HepG2 (cell line): ENCODE measurements around the gene OR1I1. TPM values are rescaled to one million over a fixed set of nuclear protein-coding genes. Genes with fewer than 3 reads are reported as not detected.

Source experiments
- ARNTL ChIP-seq: sonication (generic); formaldehyde crosslinking; IDR thresholded peaks from 2 replicates; pipeline ENCODE4 v1.4.0; 2020; ENCODE audit warnings: mild to moderate bottlenecking, missing genetic modification reagents
- FOXA1 ChIP-seq, 2 experiments: fragments of 450-650 bp in 1 of 2; sonication (generic) in 1 of 2; formaldehyde crosslinking in 1 of 2; IDR thresholded peaks; 2 replicates each; pipeline versions ENCODE4 v1.4.0 to v1.6.1; 2016 to 2020; ENCODE audit warnings: missing genetic modification reagents in 1 of 2
- HNF1B ChIP-seq: sonication (generic); formaldehyde crosslinking; IDR thresholded peaks from 2 replicates; pipeline ENCODE4 v1.5.1; 2020; ENCODE audit warnings: mild to moderate bottlenecking, moderate library complexity, missing genetic modification reagents
- HNRNPLL ChIP-seq: fragments of 200-400 bp; formaldehyde crosslinking; IDR thresholded peaks from 2 replicates; pipeline ENCODE4 v1.6.1; 2017; ENCODE audit warnings: mild to moderate bottlenecking, low read depth, low read length; ENCODE audit not compliant: poor library complexity, severe bottlenecking
- MYC ChIP-seq: sonication (generic); formaldehyde crosslinking; IDR thresholded peaks from 2 replicates; pipeline ENCODE4 v1.9.0; 2021; ENCODE audit warnings: missing genetic modification reagents, borderline replicate concordance
- NFAT5 ChIP-seq: sonication (generic); formaldehyde crosslinking; IDR thresholded peaks from 2 replicates; pipeline ENCODE4 v1.4.0; 2020; ENCODE audit warnings: missing genetic modification reagents
- PPARG ChIP-seq: conservative IDR thresholded peaks from 2 replicates; pipeline ENCODE4 v1.6.1; 2016; ENCODE audit warnings: missing biosample characterization, missing genetic modification reagents
- SMC3 ChIP-seq: IDR thresholded peaks from 2 replicates; pipeline ENCODE4 v1.6.1; 2011; ENCODE audit warnings: low read length, improper control_type of control experiment
- TBX2 ChIP-seq: sonication (generic); formaldehyde crosslinking; IDR thresholded peaks from 2 replicates; pipeline ENCODE4 v1.5.0; 2020; ENCODE audit warnings: missing genetic modification reagents, mild to moderate bottlenecking, borderline replicate concordance
- THAP11 ChIP-seq: IDR thresholded peaks from 2 replicates; pipeline ENCODE4 v1.6.1; 2016; ENCODE audit warnings: missing biosample characterization, missing genetic modification reagents
- TRIM22 ChIP-seq: fragments of 450-650 bp; IDR thresholded peaks from 2 replicates; pipeline ENCODE4 v1.6.1; 2017
- ZBTB2 ChIP-seq: sonication (generic); formaldehyde crosslinking; IDR thresholded peaks from 2 replicates; pipeline ENCODE4 v1.8.0; 2022; ENCODE audit warnings: low read depth, missing genetic modification reagents
- ZBTB34 ChIP-seq: sonication (generic); formaldehyde crosslinking; IDR thresholded peaks from 2 replicates; pipeline ENCODE4 v1.8.0; 2022; ENCODE audit warnings: mild to moderate bottlenecking, missing genetic modification reagents
- ZNF33B ChIP-seq: sonication (generic); formaldehyde crosslinking; IDR thresholded peaks from 2 replicates; pipeline ENCODE4 v1.5.1; 2020; ENCODE audit warnings: mild to moderate bottlenecking, missing genetic modification reagents
- ZNF546 ChIP-seq: sonication (generic); formaldehyde crosslinking; conservative IDR thresholded peaks from 2 replicates; pipeline ENCODE4 v1.8.1; 2023; ENCODE audit warnings: mild to moderate bottlenecking, missing genetic modification reagents
- ZNF75D ChIP-seq: sonication (generic); formaldehyde crosslinking; IDR thresholded peaks from 2 replicates; pipeline ENCODE4 v1.8.1; 2023; ENCODE audit warnings: missing genetic modification reagents, mild to moderate bottlenecking, borderline replicate concordance
- ZNF768 ChIP-seq: sonication (generic); formaldehyde crosslinking; IDR thresholded peaks from 2 replicates; pipeline ENCODE4 v1.4.0; 2020; ENCODE audit warnings: missing genetic modification reagents
- polyA plus RNA-seq, 8 experiments: library from polyadenylated mRNA; depleted of rRNA in 3 of 8; stranded (reverse) in 7 of 8; unstranded in 1 of 8; fragments of >200 nt; fragmentation: Illumina TruSeq in 4 of 8; extraction: Trizol in 4 of 8; gene quantifications; 2 replicates each; pipeline versions ENCODE4 v1.2.1 to v1.2.3, GENCODE V29; 2011 to 2016; ENCODE audit warnings: low read depth in 4 of 8, missing spikeins in 1 of 8, mixed read lengths in 1 of 8; ENCODE audit not compliant: insufficient read depth in 1 of 8
- total RNA-seq, 5 experiments: library from RNA; depleted of rRNA; stranded (reverse); fragments of >200 nt; fragmentation: Illumina TruSeq; extraction: Trizol; gene quantifications; 2 replicates each; pipeline ENCODE4 v1.2.3, GENCODE V29; 2016; ENCODE audit warnings: low read depth in 1 of 5

The OR1I1 gene
- total and polyA plus RNA-seq, 2 of the 13 experiments (the other 11 are each of a cell fraction or from before 2014, with no cell fraction given), result not detected

GRCh38 chr19:15125232-15126067 lies 43.4 kb downstream of the OR1I1 start (continued):
- TF ChIP-seq ZBTB34 (CRISPR knock-in tag) (no peak), THAP11 (CRISPR knock-in tag) (peak; percentile 87), ZNF546 (CRISPR knock-in tag) (peak; percentile 85; the same call in 1 of the 2 replicates), SMC3 (no peak), ZNF75D (CRISPR knock-in tag) (no peak), FOXA1 (IDR thresholded peaks at IDR 0.05) (no peak), FOXA1 (CRISPR knock-in tag; IDR thresholded peaks at IDR 0.05) (no peak), MYC (CRISPR knock-in tag) (peak; percentile 98), HNF1B (CRISPR knock-in tag) (peak; percentile 69), ZNF33B (peak; percentile 81; the same call in 1 of the 2 replicates), ZNF768 (CRISPR knock-in tag) (peak; percentile 6; the same call in 1 of the 2 replicates), TBX2 (CRISPR knock-in tag) (peak; percentile 81), ARNTL (CRISPR knock-in tag) (peak; percentile 91), TRIM22 (0 out of 2 replicates have a peak, but pooled peaks have one; percentile 77), PPARG (CRISPR knock-in tag) (peak; percentile 69), NFAT5 (CRISPR knock-in tag) (0 out of 2 replicates have a peak, but pooled peaks have one; percentile 27), ZBTB2 (CRISPR knock-in tag) (no peak), HNRNPLL (peak; percentile 67)
